Ascending aorta (tissue), 2 donors: ENCODE measurements around the gene FAM162A. TPM values are rescaled to one million over a fixed set of nuclear protein-coding genes. Genes with fewer than 3 reads are reported as not detected.
"Not testable (repeated sequence)": the region's sequence is repeated elsewhere in the genome, so short reads cannot be mapped to it uniquely, and the experiment has no call there.

Experiments
- DNase-seq, 2 donors: peaks; one replicate each; pipeline ENCODE4 v3.0.0-alpha.2; 2019; ENCODE audit warnings: low spot score in 2 of 2
- H3K27ac ChIP-seq, 2 donors: fragments of 200-600 bp; sonication (generic); one replicate each; pipeline ENCODE4 v1.5.1; 2016 to 2017; ENCODE audit warnings: mild to moderate bottlenecking in 1 of 2
- H3K27me3 ChIP-seq: fragments of 200-600 bp; sonication (generic); one replicate; pipeline ENCODE4 v1.5.1; 2017
- H3K36me3 ChIP-seq, 2 donors: fragments of 200-600 bp; sonication (generic); one replicate each; pipeline ENCODE4 v1.5.1; 2016
- H3K4me1 ChIP-seq, 2 donors: fragments of 200-600 bp; sonication (generic); one replicate each; pipeline ENCODE4 v1.5.1; 2016 to 2017; ENCODE audit warnings: mild to moderate bottlenecking in 1 of 2
- H3K4me3 ChIP-seq, 2 donors: fragments of 200-600 bp; sonication (generic); one replicate each; pipeline ENCODE4 v1.5.1; 2016 to 2017; ENCODE audit warnings: mild to moderate bottlenecking in 1 of 2
- H3K9me3 ChIP-seq, 2 donors: fragments of 200-600 bp; sonication (generic); one replicate each; pipeline ENCODE4 v1.5.1; 2016
- CTCF ChIP-seq, 3 experiments: fragments of 200-600 bp in 2 of 3; fragments of 450-650 bp in 1 of 3; sonication (generic) in 2 of 3; IDR thresholded peaks; one replicate each; pipeline ENCODE4 v1.5.1; 2016 to 2019; ENCODE audit warnings: antibody characterized with exemption in 3 of 3, mild to moderate bottlenecking in 1 of 3, moderate library complexity in 1 of 3
- intact Hi-C: fragments of 100-400 bp; cut with DNase I; formaldehyde crosslinking; loops from one replicate; pipeline ENCODE4 v1.15.1; 2023
- total RNA-seq: library from RNA; depleted of rRNA; stranded (reverse); fragments of >200 nt; gene quantifications from one replicate; pipeline ENCODE4 v1.1.0, GENCODE V29; 2016

The FAM162A gene
- total RNA-seq, 1 donor from 2014 or later = 17.1 TPM

DNA sequence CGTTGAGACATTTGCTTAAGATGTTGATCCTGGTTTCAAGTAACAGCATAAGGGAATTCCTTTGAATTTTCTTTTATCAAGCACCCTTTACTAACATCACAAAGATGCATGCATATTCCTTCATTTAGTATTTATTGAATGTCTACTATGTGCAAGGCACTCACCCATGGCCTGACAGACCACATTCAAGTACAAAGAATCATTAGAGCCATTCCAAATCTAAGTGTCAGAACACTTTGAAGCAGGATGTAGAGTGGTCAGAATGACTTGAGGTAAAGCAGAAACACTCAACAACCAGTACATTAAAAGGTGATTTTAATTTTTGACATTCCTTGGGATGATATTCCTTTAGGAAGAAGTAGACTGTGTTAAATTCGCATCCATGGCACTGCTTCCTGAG is 37.9 kb downstream of the FAM162A start:
- peaks cover 25 to 44% of the 10 kb centered on the region in 2 donors for H3K36me3 ChIP-seq
- no peak for DNase-seq
- no peaks in the 10 kb centered on the region for H3K9me3 ChIP-seq
- no peak overlapping the region for H3K4me3 ChIP-seq
- H3K27ac ChIP-seq = no peak overlapping the region
- H3K27me3 ChIP-seq = no peaks in the 10 kb centered on the region
- intact Hi-C loops = no loop called here
- TF ChIP-seq CTCF (IDR thresholded peaks at IDR 0.05) = no peak
- peaks cover 3 to 5% of the 10 kb centered on the region in 2 donors for H3K4me1 ChIP-seq

DNA sequence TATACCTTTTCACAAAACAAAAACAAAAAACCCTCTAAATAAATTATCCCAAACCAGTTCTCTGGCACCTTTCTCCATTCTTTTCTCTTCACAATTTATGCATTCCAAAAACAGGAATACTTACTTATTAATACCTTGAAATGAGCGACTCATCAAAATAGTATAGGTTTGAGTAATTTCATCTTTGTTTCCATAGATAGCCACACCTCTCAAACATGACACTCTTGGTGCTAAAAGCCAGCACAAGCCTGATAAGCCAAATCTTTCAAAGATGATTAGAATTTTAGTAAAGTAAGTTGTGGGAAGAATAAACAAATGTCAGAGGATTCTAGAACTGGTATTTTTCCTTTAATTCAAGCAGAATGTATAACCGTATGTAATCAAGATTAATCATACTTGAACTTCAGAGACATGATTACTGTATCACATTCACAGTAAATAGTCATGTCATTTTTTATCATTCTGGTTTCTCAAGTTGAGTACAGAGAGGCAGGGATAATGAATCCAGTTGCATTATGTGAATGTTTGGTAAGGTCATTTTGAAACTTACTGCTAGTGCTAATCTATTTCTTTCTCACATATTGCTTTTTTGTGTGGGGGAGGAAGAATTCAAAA is 44.0 kb downstream of the FAM162A start:
- no peaks in the 10 kb centered on the region for H3K9me3 ChIP-seq
- H3K4me3 ChIP-seq = no peak overlapping the region
- H3K27me3 ChIP-seq = no peaks in the 10 kb centered on the region
- no peak for TF ChIP-seq CTCF (IDR thresholded peaks at IDR 0.05)
- intact Hi-C loops = no loop called here
- H3K27ac ChIP-seq = no peak overlapping the region
- no peaks in the 10 kb centered on the region for H3K4me1 ChIP-seq
- no peak for DNase-seq
- H3K36me3 ChIP-seq = peaks cover 38 to 84% of the 10 kb centered on the region in 2 donors

- Histone ChIP-seq H3K4me1 (no peaks in the 10 kb centered on the region), H3K4me3 (no peak overlapping the region), H3K27me3 (no peaks in the 10 kb centered on the region), H3K9me3 (no peaks in the 10 kb centered on the region), H3K36me3 (peaks cover 37 to 71% of the 10 kb centered on the region in 2 donors), H3K27ac (no peak overlapping the region)
- no peak for TF ChIP-seq CTCF (IDR thresholded peaks at IDR 0.05)
- DNase-seq = no peak
- intact Hi-C loops = no loop called here
Measured at GRCh38 chr3:122430371-122430770, 46.4 kb downstream of the FAM162A start.

DNA sequence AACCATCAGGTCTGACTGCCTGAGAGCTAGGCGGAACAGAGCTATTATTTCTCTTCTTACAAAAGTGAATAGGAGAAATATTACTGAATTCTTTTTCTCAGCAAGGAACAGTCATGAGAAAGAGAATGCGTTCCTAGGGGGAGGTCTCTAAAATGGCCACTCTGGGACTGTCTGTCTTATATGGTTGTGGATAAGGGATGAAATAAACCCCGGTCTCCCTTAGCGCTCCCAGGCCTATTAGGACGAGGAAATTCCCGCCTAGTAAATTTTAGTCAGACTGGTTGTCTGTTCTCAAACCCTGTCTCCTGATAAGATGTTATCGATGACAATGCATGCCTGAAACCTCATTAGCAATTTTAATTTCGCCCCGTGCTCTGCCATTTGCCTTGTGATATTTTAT is 52.0 kb downstream of the FAM162A start:
- DNase-seq = no peak
- Histone ChIP-seq H3K9me3 (no peaks in the 10 kb centered on the region), H3K4me3 (no peak overlapping the region), H3K27ac (no peak overlapping the region), H3K36me3 (peaks cover 67 to 74% of the 10 kb centered on the region in 2 donors), H3K4me1 (no peaks in the 10 kb centered on the region), H3K27me3 (no peaks in the 10 kb centered on the region)
- intact Hi-C loops = no loop called here
- TF ChIP-seq CTCF (IDR thresholded peaks at IDR 0.05) = no peak

DNA sequence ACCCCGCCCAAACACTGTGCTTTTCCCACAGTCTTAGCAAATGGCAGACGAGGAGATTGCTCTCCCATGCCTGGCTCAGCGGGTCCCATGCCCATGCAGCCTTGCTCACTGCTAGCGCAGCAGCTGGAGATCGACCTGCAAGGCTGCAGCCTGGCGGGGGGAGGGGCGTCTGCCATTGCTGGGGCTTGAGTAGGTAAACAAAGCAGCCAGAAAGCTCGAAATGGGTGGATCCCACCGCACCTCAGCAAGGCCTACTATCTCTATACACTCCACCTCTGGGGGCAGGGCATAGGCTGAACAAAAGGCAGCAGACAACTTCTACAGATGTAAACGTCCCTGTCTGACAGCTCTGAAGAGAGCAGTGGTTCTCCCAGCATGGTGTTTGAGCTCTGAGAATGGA is 59.1 kb downstream of the FAM162A start:
- Histone ChIP-seq H3K4me3 (no peak overlapping the region), H3K36me3 (peaks cover 54 to 70% of the 10 kb centered on the region in 2 donors), H3K9me3 (no peaks in the 10 kb centered on the region), H3K4me1 (no peaks in the 10 kb centered on the region), H3K27ac (no peak overlapping the region), H3K27me3 (no peaks in the 10 kb centered on the region)
- no peak for DNase-seq
- intact Hi-C loops = no loop called here
- no peak for TF ChIP-seq CTCF (IDR thresholded peaks at IDR 0.05)

- H3K27ac ChIP-seq, H3K9me3 ChIP-seq, H3K4me3 ChIP-seq, H3K27me3 ChIP-seq, H3K4me1 ChIP-seq, DNase-seq, intact Hi-C loops: not testable (repeated sequence)
- H3K36me3 ChIP-seq = peaks cover 50 to 70% of the 10 kb centered on the region in 2 donors
Measured at GRCh38 chr3:122443762-122444490, 59.9 kb downstream of the FAM162A start.

- H3K9me3 ChIP-seq, DNase-seq, H3K4me3 ChIP-seq, H3K4me1 ChIP-seq, H3K27ac ChIP-seq, H3K27me3 ChIP-seq, intact Hi-C loops: not testable (repeated sequence)
- H3K36me3 ChIP-seq = peaks cover 44 to 70% of the 10 kb centered on the region in 2 donors
Measured at GRCh38 chr3:122444491-122444887, 60.5 kb downstream of the FAM162A start.

DNA sequence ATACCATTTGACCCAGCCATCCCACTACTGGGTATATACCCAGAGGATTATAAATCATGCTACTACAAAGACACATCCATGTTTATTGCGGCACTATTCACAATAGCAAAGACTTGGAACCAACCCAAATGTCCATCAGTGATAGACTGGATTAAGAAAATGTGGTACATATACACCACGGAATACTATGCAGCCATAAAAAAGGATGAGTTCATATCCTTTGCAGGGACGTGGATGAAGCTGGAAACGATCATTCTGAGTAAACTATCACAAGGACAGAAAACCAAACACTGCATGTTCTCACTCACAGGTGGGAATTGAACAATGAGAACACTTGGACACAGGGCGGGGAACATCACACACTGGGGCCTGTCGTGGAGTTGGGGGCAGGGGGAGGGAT is 64.2 kb downstream of the FAM162A start:
- intact Hi-C loops, DNase-seq, H3K4me3 ChIP-seq, H3K9me3 ChIP-seq, H3K4me1 ChIP-seq, H3K27me3 ChIP-seq, H3K27ac ChIP-seq: not testable (repeated sequence)
- H3K36me3 ChIP-seq = peaks cover 34 to 71% of the 10 kb centered on the region in 2 donors
